Urothelium cell line (cell line): ENCODE results near the gene RGL2.
"Not testable (repeated sequence)": the region's sequence is repeated elsewhere in the genome, so short reads cannot be mapped to it uniquely, and the experiment has no call there.

Experiments
- DNase-seq: peaks from one replicate; pipeline ENCODE4 v3.0.0; 2011; ENCODE audit warnings: low spot score, mixed read lengths
- FAIRE-seq: peaks from 2 replicates; lab custom pipeline; 2011; peaks lifted over from hg19 to GRCh38; lab: Jason Lieb, UNC

The RGL2 gene

GRCh38 chr6:33298773-33299236, at the start of gene RGL2:
Gene RGL2 (minus strand): TSS chr6:33298942. CDS start chr6:33298610, 332 bp downstream.
- DNase-seq (peak; percentile 45), FAIRE-seq (no peak)

GRCh38 chr6:33347816-33348215, 49.1 kb upstream of the RGL2 start:
- FAIRE-seq = no peak

GRCh38 chr6:33346972-33347371, 48.2 kb upstream of the RGL2 start:
- not testable (repeated sequence) for FAIRE-seq, DNase-seq

More at GRCh38 chr6:33347816-33348215, 49.1 kb upstream of the RGL2 start:
- DNase-seq = no peak

- DNase-seq (peak; percentile 79), FAIRE-seq (no peak)
Observed at GRCh38 chr6:33344701-33345697, 46.3 kb upstream of the RGL2 start.

- no peak for FAIRE-seq
- no peak for DNase-seq
Observed at GRCh38 chr6:33343953-33344611, 45.3 kb upstream of the RGL2 start.

- not testable (repeated sequence) for DNase-seq, FAIRE-seq
Observed at GRCh38 chr6:33343606-33343952, 44.8 kb upstream of the RGL2 start.

- FAIRE-seq (no peak), DNase-seq (no peak)
Observed at GRCh38 chr6:33339193-33339592, 40.5 kb upstream of the RGL2 start.

DNA sequence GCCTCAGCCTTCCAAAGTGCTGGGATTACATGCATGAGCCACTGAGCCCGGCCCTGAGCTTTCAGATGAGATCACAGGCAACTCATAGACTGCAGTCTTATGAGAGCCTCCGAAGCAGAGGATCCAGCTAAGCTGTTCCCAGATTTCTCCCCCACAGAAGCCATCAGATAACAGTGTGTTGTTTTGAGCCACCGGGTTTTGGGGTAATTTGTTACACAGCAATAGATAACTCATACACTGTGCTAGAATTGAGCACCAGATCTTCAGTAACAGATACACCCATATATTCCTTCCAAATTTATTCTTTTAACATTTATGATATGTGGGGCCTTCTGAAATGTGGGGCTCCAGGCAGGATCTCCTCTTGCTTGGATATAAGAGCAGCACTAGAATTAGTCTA, 37.8 kb upstream of the RGL2 start:
- FAIRE-seq = no peak

GRCh38 chr6:33335916-33336315, 37.2 kb upstream of the RGL2 start:
- no peak for DNase-seq
- no peak for FAIRE-seq

More for the DNA sequence above, 37.8 kb upstream of the RGL2 start:
- DNase-seq = no peak

DNA sequence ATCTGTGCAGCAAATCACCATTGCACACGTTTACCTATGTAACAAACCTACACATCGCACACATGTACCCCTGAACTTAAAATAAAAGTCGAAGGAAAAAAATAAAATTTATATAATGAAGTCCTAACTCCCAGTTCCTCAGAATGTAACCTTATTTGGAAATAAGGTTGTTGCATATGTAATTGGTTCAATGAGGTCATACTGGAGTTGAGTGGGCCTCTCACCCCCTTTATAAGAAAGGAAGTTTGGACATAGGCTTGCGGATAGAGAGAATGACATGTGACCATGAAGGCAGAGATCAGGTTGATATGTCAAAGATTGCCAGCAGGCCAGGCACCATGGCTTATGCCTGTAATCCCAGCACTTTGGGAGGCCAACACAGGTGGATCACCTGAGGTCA, 34.9 kb upstream of the RGL2 start:
- FAIRE-seq (no peak), DNase-seq (no peak)

DNA sequence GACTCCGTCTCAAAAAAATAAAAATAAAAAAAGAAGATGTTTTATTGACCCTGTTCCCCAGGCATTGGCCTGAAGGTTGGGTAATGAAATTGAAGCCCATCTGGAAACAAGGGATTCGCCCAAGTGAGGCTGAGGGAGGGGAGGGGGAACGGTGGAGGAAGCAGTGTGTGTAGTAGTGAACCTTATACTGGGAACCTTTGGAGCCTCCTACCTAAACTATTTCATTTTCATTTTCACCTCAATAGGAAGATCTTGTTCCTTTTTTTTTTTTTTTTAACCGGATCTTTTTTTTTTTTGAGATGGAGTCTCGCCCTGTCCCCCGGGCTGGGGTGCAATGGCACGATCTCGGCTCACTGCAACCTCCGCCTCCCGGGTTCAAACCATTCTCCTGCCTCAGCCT, 32.0 kb upstream of the RGL2 start:
- DNase-seq (no peak), FAIRE-seq (no peak)

DNA sequence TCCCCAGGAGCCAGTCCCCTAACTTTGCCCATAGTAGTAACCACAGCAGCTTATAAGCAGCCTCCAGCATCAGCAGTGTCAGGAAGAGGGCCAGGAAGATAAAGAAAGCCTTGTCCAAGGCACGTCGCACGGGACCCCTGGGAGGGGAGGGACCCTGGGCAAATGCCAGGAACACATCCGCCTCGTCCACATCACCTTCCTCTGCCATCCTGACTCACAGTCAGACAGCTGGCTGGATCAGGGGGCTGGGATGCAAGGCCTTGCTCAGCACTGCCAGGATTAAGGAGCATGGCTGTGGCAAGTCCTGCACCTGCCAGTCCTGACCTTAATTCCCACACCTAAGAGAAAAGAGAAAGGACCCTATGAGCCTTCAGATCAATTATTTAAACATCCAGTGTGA, 30.3 kb upstream of the RGL2 start:
- DNase-seq = peak; percentile 51
- FAIRE-seq = no peak

- FAIRE-seq = no peak
- no peak for DNase-seq
Observed at GRCh38 chr6:33324125-33324524, 25.4 kb upstream of the RGL2 start.

DNA sequence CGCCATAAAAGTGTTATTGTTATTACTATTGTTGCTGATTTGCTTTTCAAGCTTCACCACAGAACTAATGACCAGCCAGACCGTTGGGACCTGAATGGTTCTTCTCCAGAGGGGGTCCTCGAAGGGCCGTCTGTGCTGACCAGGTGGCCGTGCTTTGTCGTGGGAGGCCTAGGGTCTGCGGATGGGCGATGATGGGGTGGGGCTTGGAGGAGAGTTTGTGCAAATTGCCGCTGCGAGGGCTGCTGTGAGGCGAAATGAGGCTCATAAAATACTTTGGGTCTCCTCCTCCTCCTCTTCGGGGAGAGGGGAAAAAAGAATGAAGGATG, 24.8 kb upstream of the RGL2 start:
- no peak for DNase-seq

DNA sequence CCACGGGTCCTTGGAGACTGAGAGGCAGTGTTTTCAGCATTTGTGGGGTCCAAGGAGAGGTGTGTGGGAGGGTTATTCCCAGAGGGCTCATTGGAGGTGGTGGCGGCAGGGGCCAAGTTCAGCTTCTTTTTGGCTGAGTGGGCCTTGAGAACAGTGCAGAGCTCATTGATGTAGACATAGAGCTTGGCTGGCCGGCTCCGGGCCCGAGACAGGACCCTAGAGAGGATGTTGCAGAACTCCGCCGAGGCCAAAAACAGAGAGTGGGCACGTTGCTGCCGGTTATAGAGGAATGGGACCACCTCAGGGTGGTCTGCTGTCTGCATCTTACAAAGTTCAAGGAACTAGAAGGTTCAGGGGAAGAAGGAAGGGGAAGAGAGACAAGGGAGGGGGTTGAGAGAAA, 22.5 kb upstream of the RGL2 start:
- DNase-seq (no peak), FAIRE-seq (no peak)

More for the DNA sequence above, 24.8 kb upstream of the RGL2 start:
- no peak for FAIRE-seq

GRCh38 chr6:33320315-33321181, 21.8 kb upstream of the RGL2 start:
- FAIRE-seq (no peak), DNase-seq (no peak)

DNA sequence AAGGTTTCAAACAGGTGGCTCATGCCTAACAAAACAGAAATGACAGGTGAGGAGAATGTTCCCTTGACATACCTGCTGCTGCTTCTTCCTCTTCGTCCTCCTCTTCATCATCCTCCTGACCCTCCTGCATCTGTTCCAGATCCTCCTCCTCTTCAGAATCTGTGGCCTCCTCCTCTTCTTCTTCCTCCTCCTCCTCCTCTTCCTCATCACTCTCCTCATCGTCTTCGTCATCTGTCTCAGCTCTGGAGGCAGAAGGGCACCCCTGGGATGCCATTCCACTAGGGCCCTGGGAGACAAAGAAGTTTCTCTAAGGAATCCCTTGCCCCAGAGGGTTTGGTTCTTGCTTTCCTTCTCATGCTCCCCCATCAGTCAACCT, 21.2 kb upstream of the RGL2 start:
- FAIRE-seq = no peak
- no peak for DNase-seq

GRCh38 chr6:33318426-33319073, 19.8 kb upstream of the RGL2 start:
- FAIRE-seq = no peak
- no peak for DNase-seq

DNA sequence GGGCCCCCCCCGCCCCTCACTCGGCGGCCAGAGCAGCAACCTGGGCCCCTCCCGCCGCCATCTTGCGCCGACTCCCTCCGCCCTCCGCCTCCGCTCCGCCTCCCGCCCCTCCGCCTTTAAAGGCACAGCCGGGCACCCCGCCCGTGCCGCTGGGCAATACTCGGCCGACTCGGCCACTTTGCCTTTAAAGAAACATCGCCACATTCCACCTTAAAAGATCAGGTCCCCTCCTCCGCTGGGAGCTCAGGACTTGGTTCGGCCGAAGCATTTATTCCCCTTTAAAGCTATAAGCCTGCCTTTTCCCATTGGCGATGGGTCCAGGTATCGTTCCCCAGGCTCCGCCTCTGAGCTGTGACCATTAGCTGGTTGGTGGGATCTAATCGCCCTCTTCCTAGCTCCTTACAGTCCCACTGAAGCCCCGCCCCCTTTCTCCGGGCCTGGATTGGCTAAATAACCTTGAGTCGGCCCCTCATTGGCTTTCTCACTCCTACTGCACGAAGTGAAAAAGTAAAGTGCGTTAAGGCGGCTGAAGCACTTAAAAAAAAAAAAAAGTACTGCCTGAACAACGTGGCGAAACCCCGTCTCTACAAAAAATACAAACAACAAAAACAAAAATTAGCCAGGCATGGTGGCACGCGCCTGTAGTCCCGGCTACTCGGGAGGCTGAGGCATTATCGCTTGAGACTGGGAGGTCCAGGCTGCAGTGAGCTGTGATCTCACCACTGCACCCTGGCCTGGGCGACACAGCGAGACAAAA, 19.1 kb upstream of the RGL2 start, which contains the start of gene ZBTB22:
TSS of gene ZBTB22 (minus strand) at position 76 of the 757 bp plus-strand sequence. CDS start 828 bp downstream, outside the sequence.
- FAIRE-seq (no peak), DNase-seq (peak; percentile 92)

- FAIRE-seq (no peak), DNase-seq (no peak)
Observed at GRCh38 chr6:33317419-33317668, 18.6 kb upstream of the RGL2 start.
